Epidermal melanocyte (primary cell): ENCODE results near the gene SLC4A1AP.

Source experiments
- DNase-seq: peaks from one replicate; pipeline ENCODE4 v3.0.0; 2011; ENCODE audit warnings: low spot score; ENCODE audit not compliant: insufficient read length

The SLC4A1AP gene

GRCh38 chr2:27738349-27739057 is 74.8 kb downstream of the SLC4A1AP start:
- no peak for DNase-seq

GRCh38 chr2:27739058-27739373 is 75.3 kb downstream of the SLC4A1AP start:
- DNase-seq: no peak

GRCh38 chr2:27741673-27742072 is 78.0 kb downstream of the SLC4A1AP start:
- DNase-seq: no peak

- no peak for DNase-seq
Measured at GRCh38 chr2:27742571-27742970, 78.9 kb downstream of the SLC4A1AP start.
